ENCODE measurements around the gene ELF1. TPM values are rescaled to one million over a fixed set of nuclear protein-coding genes. Genes with fewer than 3 reads are reported as not detected.

ELF1 gene
- total RNA-seq, 1 experiment from 2014 or later = 6.9 TPM

DNA sequence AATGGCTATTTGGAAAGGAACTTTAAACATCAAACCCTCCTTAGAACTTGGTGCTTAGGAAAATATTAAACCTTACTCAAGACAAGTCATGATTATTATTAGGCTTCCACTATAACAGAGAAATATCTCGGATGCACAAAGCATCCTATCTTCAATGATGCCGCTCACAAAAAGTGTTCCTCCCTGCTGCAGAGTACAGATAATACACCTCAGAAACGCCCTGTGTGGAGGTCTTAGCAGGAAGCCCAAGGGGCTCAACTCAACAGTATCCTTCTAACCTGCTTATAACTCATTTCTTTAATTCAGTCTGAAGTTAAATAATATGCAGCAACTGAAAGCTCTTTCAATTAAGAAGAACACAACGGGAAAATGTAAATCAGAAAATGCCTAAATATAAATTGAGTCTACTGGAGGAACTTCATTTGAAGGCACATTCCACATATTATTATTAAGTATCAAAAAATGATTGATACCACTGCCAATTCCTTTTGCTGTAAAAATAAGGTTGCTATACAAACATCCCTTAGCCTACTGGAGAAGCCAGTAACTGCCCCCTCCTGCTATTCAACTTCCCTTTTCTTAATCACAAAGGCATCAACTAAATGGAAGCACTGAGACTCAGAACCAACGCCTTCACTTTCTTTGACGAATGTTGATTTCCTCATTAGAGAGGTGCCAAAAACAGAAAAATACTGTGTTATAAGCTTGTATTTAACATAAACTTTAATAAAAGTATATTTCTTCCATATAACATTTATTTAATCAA is 12.0 kb downstream of the ELF1 start:
- DNase-seq (ENCODE audit: low spot score) = no peak

DNA sequence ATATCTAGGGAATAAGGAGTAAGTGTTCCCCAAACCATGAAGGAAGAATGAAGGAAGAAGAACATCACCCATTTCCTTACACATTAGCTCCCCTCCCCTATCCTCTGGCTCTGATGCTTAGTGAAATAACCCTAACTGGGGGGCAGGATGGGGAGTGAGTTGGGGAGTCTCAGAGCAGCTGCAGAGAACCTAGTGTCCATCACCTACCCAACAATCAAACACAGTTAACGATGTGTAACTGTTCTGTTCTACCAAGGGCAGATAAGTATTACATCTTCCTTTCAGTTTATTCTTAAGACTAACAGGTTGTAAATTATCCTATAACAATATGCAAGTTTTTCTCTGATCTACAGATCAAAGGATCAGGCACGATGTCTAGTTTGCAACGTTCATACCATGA is 12.8 kb downstream of the ELF1 start:
- DNase-seq (ENCODE audit: low spot score) = no peak

GRCh38 chr13:41005704-41006103 is 13.4 kb downstream of the ELF1 start:
- no peak for DNase-seq (ENCODE audit: low spot score)

GRCh38 chr13:41004875-41005693 is 14.0 kb downstream of the ELF1 start:
- DNase-seq (ENCODE audit: low spot score) = no peak

DNA sequence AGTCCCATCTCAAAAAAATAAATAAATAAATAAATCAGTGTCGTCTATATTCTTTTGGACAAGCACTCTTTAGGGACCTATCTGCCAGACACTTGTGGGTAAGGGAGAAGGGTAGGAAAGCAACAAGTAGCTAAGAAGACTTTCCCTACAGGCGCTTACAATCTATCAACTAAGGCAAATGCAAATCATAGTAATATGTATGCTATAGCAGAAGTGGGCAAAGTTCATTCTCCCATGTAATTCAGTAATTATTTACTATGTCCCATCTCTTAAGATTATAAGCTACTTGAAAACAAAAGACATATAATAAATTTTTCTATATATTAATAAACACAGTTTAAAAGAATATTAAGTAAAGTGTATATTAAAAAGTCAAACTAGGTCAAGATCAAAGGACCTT is 16.5 kb downstream of the ELF1 start:
- no peak for DNase-seq (ENCODE audit: low spot score)

DNA sequence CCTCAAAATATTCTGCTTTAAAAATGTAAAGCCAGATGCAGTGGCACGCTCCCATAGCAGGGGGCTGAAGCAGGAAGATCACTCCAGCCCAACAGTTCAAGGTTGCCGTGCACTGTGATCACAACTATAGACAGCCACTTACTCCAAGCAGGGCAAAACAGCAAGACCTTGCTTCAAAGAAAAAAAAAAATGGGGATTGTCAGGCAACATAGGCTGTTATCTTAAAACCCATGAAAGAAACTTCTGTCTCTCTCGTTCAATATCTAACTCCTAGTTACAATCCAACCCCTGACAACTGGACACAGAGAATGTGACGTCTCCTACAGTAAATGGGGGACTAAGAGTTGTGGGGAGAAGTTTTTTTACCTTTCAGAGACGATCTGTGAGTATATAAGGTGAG is 17.4 kb downstream of the ELF1 start:
- DNase-seq (ENCODE audit: low spot score) = no peak

DNA sequence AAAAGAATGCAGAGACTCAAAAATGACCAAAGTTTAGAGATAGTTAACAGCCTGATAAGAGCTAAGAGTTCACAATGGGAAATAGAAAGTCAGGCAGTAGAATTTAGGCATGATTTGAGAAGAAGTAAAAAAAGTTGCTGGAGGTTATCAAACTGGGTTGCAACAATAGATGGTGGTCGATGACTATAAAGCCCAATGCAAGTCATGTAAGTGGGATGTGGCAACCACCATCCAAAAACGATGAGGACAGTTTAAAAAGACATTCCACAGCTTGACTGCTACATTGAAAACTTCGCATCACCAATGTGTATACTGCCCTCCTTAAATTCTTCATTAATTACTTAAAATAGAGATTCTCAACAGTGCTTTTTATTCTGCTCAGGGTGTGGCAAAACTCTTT is 19.7 kb downstream of the ELF1 start:
- DNase-seq (ENCODE audit: low spot score) = no peak

- DNase-seq (ENCODE audit: low spot score) = no peak
Measured at GRCh38 chr13:40996426-40997092, 22.6 kb downstream of the ELF1 start.

DNA sequence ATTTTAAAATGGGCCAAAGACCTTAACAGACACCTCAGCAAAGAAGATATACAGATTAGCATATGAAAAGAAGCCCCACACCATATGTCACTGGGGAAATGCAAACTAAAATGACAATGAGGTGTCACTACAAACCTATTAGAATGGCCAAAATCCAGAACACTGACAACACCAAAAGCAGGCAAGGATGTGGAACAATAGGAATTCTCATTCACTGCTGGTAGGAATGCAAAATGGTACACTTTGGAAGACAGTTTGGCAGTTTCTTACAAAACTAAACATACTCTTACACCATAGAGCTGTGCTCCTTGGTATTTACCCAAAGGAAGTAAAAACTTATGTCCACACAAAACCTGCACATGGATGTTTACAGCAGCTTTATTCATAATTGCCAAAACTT is 23.1 kb downstream of the ELF1 start:
- no peak for DNase-seq (ENCODE audit: low spot score)

DNA sequence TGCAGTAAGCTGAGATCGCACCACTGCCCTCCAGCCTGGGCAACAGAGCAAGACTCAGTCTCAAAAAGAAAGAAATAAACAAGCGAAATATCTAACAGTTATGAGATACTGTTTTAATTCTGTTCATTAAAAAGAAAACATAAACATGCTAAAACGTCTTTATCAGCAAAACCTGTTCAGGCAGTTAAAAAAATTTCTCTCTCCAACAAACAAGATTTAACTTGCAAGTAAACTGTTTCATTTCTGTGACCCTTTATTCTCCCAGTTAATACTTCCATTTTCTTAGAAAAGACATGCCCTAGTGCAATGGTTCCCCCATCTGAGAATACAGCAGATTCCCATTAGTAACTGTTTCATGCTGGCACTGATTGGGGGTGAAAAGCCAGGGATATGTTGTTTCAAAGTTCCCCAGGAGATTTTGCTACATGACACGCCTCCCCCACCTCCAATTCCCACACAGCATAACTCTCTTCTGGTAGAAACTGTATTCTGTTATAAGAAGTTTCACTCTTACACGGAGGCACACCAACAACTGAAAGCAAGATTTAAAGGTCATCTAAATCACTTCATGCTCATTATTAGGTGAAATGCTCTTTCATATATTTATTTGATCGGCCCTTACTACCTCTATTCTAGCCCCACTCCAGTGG is 24.4 kb downstream of the ELF1 start:
- DNase-seq (ENCODE audit: low spot score) = no peak

- no peak for DNase-seq (ENCODE audit: low spot score)
Measured at GRCh38 chr13:40993987-40994386, 25.1 kb downstream of the ELF1 start.

DNA sequence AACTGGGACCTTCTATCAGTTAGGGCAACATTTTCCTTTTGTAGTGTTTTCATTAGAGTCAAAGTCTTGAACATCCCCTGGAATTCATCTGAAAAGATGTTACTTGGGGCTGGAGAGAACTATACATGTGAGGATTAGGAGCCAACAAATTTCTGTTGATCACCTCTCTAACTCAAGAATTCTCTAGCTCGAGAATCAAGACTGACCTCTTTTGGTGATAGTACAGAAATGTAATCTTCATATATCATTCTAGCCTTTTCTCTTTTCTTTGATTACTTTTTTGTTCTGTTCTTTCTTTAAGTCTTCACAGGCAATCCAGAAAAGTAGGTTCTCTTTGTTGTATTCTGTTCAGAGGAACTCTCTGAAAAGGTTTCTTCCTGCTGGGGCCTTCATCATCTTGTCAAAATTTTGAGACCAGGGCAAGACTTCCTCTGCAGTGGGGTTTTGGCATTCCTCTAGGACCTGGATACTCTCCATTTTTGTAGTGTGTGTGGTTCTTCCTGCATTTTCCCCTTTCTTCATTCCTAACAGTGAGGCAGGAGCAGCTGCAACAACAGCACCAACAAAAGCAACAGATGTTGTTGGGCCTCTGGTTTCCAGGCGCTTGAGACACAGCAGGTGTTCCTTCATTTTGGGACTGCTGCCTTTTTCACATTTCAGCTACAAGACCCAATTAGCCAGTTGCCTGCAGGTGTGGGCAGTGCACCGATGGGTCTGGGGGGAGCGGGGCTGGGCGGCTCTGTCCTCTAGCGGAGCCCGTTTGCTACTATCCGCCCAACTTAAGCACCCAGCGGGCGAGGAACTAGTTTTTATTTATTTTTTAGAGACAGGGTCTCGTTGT is 26.2 kb downstream of the ELF1 start:
- no peak for DNase-seq (ENCODE audit: low spot score)

GRCh38 chr13:40987606-40988280 is 31.4 kb downstream of the ELF1 start:
- DNase-seq (ENCODE audit: low spot score) = no peak

DNA sequence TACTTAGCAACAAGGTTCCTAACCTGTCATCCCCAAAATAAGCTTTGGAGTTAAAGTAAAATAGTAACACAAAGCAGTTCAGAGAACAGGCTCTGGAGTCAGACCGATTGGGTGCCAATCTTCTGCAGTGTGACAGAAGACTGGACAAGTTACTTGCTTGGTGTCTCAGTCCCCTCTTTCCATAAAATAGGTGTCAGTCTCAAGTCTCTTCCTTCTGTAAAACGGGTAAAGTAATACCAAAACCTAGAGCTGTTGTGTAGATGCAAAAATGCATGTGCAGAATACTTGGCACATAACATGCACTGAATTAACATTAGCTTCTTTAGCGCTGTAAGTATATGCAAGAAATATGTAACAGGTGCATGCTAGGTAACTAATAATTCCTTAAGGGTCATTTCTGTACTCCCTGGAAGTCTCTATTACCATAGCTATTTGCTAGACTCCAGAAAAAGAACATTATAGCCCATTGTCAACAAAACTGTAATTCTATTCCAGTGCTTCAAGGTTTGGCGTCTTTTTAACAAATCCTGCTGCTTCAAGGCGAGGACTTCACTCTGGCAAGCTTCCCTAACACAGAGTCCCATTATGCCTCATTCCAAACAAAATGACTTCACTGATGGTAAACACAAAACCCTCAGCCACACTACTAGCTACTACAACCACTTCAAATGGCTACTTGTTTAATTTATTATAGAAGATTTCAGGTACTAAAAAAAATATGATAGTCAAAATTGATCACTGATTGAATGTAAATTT is 32.8 kb downstream of the ELF1 start:
- DNase-seq (ENCODE audit: low spot score) = no peak

DNA sequence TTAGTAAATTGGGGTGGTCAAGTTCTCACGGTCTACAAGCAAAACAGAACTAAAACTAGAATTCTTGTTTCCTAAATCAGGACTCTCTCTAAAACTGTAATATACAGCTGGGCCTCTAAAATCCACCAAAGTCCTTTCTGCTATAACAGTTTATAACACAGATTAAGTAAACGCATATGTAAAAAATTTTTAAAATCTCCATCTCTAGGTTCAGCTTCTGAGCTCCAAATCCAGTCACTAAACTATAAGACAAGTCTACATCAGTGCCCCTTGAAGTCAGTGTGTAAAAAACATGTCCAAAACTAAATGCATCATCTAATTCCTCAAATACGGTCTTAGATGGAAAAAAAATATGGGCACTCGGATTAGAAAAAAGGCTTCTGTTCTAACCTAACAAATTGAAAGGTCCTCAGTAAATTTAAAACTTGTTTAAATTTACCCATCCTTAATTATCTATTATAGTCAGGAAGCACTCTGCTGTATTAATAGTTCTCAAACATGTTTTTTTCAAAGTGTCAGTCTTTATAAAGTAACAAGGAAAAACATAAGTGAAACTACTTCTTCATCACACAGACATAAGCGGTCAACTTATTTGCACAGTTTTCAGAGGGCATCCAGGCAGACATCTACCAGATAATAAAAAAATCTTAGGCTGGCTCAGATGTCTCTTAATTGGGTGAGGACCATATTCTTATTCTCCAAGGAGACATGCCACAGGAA is 33.6 kb downstream of the ELF1 start:
- no peak for DNase-seq (ENCODE audit: low spot score)

DNA sequence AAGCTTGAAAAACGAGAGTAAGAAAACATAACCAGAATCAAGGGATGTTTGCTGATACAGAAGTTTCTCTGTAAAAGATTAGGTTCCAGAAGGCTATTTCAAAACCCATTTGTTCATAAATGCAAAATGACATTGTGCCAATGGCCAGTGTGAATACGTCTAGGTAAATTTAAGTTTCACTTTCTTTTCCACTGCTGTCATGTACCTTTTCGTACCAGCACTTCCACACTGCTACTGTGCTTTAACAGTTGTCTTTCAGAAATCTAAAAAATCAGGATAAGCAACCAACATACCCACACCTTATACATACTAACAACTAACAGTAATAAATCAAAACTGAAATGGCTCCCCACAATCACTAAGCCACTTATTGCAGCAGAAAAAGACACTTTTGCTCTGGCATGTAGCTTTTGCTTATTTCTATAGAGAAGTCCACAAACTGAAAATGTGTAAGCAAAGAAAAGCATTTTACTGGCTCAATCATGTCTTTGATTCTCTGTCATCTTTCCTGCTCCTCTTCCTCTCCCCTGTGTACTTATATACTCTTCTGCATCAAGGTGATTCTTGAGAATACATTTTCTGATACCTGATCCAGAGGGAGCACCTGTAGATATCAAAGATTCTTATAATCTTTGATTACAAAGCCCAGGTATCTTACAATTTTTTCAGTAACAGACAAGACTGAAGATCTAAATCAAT is 34.3 kb downstream of the ELF1 start:
- peak; percentile 19 for DNase-seq (ENCODE audit: low spot score)

GRCh38 chr13:40983725-40984667 is 35.1 kb downstream of the ELF1 start:
- no peak for DNase-seq (ENCODE audit: low spot score)
